Stimulated activated CD8-positive, alpha-beta memory T cell treated with anti-CD3 and anti-CD28 coated beads, Interleukin-12 subunit alpha, Interleukin-12 subunit beta, amount 100 ng/mL, for 24 hours (primary cell): Measurements from ENCODE around the gene SMG1.
"Not testable (repeated sequence)": the region's sequence is repeated elsewhere in the genome, so short reads cannot be mapped to it uniquely, and the experiment has no call there.

Experiments
- DNase-seq: peaks from one replicate; pipeline ENCODE4 v3.0.0-alpha.2; 2020; ENCODE audit errors: extremely low read depth

Gene SMG1

DNA sequence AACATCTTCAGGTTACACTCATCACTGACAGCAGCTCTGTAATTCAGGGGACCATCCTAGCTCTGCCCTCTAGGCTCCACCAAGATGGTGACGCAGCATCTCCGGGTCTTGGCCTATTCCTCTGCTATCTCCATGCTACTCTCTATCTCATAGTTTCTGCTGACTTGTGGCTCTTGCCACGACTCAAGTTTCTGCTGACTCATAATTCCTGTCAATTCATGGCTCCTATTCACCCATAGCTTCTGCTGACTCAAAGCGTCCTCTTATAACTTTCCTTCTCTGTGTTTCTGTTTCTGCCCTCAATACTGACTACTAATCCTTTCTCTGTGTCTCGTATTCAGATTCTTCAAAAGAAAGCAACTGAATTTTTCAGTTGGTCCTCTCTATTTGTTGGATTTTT, 163.5 kb downstream of the SMG1 start:
- not testable (repeated sequence) for DNase-seq

DNA sequence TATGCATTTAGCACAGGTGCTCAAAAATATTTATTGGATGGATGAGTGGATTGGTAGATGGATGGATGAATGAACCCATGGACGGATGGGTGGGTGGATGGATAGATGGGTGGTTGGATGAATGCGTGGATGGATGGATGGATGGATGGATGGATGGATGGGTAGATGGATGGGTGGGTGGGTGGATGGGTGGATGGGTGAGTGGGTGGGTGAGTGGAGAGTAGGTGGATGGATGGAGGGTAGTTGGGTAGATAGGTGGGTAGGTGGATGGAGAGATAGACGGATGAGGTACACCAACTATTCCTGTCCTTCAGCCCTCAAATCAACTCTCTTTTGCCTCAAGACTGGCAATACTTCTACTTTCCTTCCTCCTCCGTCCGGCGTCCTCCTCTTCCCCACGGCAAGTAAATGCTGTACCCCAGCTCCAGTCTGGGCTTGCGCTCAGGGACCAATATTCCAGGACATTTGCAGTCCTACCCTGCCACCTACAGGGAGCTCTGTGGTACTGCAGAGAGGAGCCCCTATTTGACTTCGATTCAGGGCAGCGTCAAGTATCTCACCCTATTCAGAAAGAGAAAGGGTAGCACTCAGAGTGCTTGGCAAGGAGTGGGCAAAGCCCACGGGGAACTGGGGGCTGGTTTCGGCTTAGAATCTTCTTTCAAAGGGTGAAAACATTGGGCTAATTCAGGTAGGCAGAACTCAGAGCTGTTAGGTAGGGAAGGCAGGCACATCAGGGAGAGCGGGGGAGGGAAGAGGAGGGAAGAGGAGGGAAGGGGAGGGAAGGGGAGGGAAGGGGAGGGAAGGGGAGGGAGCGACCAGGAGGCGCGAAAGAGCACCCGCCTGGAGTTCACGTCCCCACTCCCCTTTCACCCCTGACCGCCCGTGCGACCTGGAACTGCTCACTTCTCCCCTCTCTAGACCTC, 166.3 kb downstream of the SMG1 start:
- not testable (repeated sequence) for DNase-seq

DNA sequence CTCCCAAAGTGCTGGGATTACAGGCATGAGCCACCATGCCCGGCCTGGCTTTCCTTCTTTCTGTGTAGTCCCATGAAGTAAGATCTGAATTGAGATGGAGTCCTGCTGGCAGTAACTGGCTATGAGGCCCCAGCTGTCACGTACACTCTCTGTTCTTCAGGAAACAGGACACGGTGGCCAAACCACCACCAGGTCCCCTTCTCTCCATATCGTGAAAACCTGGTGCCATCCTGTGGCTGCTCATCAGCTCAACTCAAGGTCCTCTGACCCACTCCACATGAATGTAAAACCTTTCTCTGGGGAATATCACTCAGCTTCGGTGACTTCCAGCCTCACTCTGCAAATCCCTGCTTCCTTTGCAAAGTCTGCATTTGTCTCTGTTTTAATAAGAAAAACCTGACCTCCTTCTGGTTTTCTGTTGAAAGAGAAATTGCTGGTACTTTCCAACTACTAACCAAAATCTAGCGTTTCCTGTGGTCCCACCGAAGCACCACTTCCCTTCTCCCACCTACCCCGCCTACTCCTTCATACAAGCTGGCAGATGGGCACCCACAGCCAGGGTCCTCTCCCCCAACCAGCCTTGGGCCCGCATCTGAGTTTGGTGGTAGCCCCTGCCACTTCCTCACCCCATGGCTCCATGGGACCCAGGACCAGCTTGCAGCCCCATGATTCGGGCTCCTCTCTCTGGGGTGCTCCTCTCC, 168.1 kb downstream of the SMG1 start:
- DNase-seq: not testable (repeated sequence)

DNA sequence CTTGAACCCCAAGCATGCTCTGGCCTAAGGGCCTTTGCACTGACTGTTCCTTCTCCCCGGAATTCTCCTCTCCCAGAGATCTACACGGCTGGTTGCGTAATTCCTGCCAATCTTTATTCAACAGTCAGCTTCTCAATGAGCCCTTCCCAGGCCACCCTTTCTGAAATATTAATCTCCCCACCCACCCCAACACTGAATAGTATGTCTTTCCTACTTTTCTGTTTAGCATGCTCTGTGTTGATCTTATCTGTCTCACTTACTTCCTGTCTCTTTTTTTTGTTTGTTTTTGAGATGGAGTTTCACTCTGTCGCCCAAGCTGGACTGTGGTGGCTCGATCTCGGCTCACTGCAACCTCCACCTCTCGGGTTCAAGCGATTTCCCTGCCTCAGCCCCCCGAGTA, 169.6 kb downstream of the SMG1 start:
- DNase-seq: not testable (repeated sequence)
